GM19397 (cell line): ENCODE results near the gene SLC23A1.
"Not testable (repeated sequence)": the region's sequence is repeated elsewhere in the genome, so short reads cannot be mapped to it uniquely, and the experiment has no call there.

Source experiments
- ATAC-seq: cut with Tn5 transposase; IDR thresholded peaks from one replicate; pipeline ENCODE4 v1.9.1; 2021; ENCODE audit warnings: mild to moderate bottlenecking, moderate library complexity; ENCODE audit not compliant: unreplicated experiment

Gene SLC23A1

GRCh38 chr5:139383275-139383992, at the start of gene SLC23A1:
Gene SLC23A1 (minus strand): TSS chr5:139383297. CDS start chr5:139383253, 44 bp downstream.
- no peak for ATAC-seq

- no peak for ATAC-seq
These were observed 48.6 kb upstream of the SLC23A1 start for GRCh38 chr5:139431706-139432105.

GRCh38 chr5:139430015-139430414, 46.9 kb upstream of the SLC23A1 start:
- no peak for ATAC-seq

- ATAC-seq = no peak
These were observed 43.2 kb upstream of the SLC23A1 start for GRCh38 chr5:139426203-139426885.

- no peak for ATAC-seq
These were observed 42.4 kb upstream of the SLC23A1 start for GRCh38 chr5:139425497-139425896.

GRCh38 chr5:139422307-139422893, 39.3 kb upstream of the SLC23A1 start:
- no peak for ATAC-seq

GRCh38 chr5:139419226-139420192, 36.4 kb upstream of the SLC23A1 start:
- ATAC-seq = no peak

GRCh38 chr5:139418793-139419192, 35.7 kb upstream of the SLC23A1 start:
- ATAC-seq = no peak

- no peak for ATAC-seq
These were observed 34.1 kb upstream of the SLC23A1 start for GRCh38 chr5:139417214-139417613.

- ATAC-seq = no peak
These were observed 33.6 kb upstream of the SLC23A1 start for GRCh38 chr5:139416651-139417050.

GRCh38 chr5:139415869-139416268, 32.8 kb upstream of the SLC23A1 start:
- no peak for ATAC-seq

- no peak for ATAC-seq
These were observed 32.2 kb upstream of the SLC23A1 start for GRCh38 chr5:139415221-139415861.

- ATAC-seq = no peak
These were observed 31.6 kb upstream of the SLC23A1 start for GRCh38 chr5:139414581-139415130.

- no peak for ATAC-seq
These were observed 30.9 kb upstream of the SLC23A1 start for GRCh38 chr5:139413963-139414362.

GRCh38 chr5:139413153-139413552, 30.1 kb upstream of the SLC23A1 start:
- no peak for ATAC-seq

GRCh38 chr5:139410993-139411828, 28.1 kb upstream of the SLC23A1 start:
- ATAC-seq = no peak

GRCh38 chr5:139410121-139410992, 27.3 kb upstream of the SLC23A1 start:
- no peak for ATAC-seq

- ATAC-seq = not testable (repeated sequence)
These were observed 26.0 kb upstream of the SLC23A1 start for GRCh38 chr5:139409116-139409515.
